NB4 (cell line): ENCODE results near the gene TMEM72.
A peak's percentile ranks its signal among the peaks of the same experiment; 100 is the strongest.

Experiments
- DNase-seq: peaks from one replicate; pipeline ENCODE4 v3.0.0; 2010; ENCODE audit warnings: low read depth
- H3K4me3 ChIP-seq: one replicate; pipeline ENCODE4 v1.5.1; 2011; ENCODE audit warnings: mild to moderate bottlenecking, low read depth, low read length, moderate library complexity
- CTCF ChIP-seq: IDR thresholded peaks from one replicate; pipeline ENCODE4 v1.5.1; 2012; ENCODE audit warnings: low read depth, low read length
- MYC ChIP-seq: IDR thresholded peaks from 2 replicates; pipeline ENCODE4 v1.6.1; 2011; ENCODE audit warnings: low read depth, low read length
- POLR2A ChIP-seq: IDR thresholded peaks from 2 replicates; pipeline ENCODE4 v1.6.1; 2011; ENCODE audit warnings: mild to moderate bottlenecking; ENCODE audit not compliant: insufficient read length; ENCODE audit errors: extremely low read depth
- TF ChIP-seq, protein P1 (sequence below): IDR thresholded peaks from 2 replicates; pipeline ENCODE4 v1.6.1; 2011; ENCODE audit warnings: low read depth, low read length

TMEM72 gene

GRCh38 chr10:44911081-44911540, at the start of gene TMEM72:
TSS of gene TMEM72 (plus strand) at chr10:44911337. CDS start at chr10:44911513, 176 bp downstream.
- TF ChIP-seq, protein P1, sequence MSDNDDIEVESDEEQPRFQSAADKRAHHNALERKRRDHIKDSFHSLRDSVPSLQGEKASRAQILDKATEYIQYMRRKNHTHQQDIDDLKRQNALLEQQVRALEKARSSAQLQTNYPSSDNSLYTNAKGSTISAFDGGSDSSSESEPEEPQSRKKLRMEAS, result no peak
- no peak for TF ChIP-seq POLR2A
- no peak for TF ChIP-seq MYC
- no peak for TF ChIP-seq CTCF
- H3K4me3 ChIP-seq, result no peak within 1 kb of the TSS
- DNase-seq, result no peak

DNA sequence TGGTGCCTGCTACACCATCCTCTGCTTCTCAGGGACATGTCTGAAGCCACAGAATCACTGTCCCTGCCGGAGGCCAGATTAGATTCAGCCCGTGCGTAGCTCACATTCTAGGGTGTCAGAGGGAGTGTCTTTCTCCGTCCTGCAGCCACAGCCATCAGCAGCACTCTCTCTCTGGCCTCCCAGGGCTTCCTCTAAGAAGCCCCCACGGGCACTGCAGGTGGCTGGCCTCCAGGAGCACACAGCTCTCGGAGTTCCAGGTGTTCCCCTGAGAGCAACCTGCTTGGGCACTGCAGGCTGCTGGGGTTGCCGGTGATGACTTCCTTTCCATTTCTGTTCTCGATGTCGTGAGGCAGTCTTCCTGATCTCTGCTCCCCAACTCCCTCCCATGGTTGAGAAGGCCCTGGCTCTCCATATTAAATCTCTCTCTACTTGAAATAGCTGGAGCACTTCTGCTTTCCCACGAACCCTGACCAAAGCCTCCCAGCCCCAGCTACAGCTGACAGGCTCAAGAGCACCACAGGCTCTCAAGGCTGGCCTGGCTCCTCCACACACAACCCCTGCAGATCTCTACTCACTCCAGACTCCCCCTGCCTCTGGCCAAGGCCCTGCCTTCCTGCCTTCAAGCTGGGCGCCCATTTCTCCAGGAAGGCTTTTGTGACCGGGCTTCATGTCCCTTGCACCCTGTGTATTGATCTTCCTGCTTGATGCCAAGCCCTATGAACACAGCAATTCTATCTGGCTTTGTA, 49.0 kb upstream of the TMEM72 start:
- DNase-seq, result peak; percentile 27
- TF ChIP-seq, protein P1, result no peak
- TF ChIP-seq POLR2A (no peak), CTCF (no peak), MYC (no peak)
- H3K4me3 ChIP-seq, result no peak overlapping the region

DNA sequence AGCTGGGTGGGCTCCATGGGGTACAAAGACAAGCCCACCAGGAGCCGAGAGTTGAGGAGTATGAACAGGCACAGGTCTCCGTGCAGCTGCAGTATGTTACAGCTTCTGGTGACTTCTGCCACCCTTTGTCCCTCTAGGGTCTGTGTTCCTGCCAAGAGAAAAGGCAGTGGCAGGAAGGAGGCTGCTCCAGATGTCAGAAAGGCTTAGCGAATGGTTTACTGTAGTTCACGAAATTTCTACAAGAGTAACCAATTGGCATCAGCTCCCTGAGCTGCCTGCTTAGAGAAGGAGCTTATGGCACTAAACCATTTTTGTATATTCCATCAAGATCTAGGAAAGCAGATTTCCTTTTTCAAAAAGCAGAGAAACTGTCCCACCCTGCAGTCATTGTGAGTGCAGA, 48.2 kb upstream of the TMEM72 start:
- TF ChIP-seq POLR2A (no peak), CTCF (no peak), MYC (no peak)
- TF ChIP-seq, protein P1, result no peak
- DNase-seq, result no peak
- H3K4me3 ChIP-seq, result no peak overlapping the region

GRCh38 chr10:44863344-44864047, 47.6 kb upstream of the TMEM72 start:
- no peak for DNase-seq
- TF ChIP-seq, protein P1, result no peak
- TF ChIP-seq POLR2A, result no peak
- no peak for TF ChIP-seq MYC
- no peak for TF ChIP-seq CTCF
- H3K4me3 ChIP-seq, result no peak overlapping the region

- no peak for DNase-seq
- TF ChIP-seq CTCF, result no peak
- TF ChIP-seq, protein P1, result no peak
- TF ChIP-seq MYC, result no peak
- TF ChIP-seq POLR2A, result no peak
- no peak overlapping the region for H3K4me3 ChIP-seq
Observed at GRCh38 chr10:44864051-44864450, 47.1 kb upstream of the TMEM72 start.
